GM18502 (cell line): ENCODE results near the gene PTPRE.

Experiments used
- ATAC-seq: cut with Tn5 transposase; IDR thresholded peaks from one replicate; pipeline ENCODE4 v1.9.1; 2021; ENCODE audit warnings: mild to moderate bottlenecking; ENCODE audit not compliant: unreplicated experiment, poor library complexity

The PTPRE gene

DNA sequence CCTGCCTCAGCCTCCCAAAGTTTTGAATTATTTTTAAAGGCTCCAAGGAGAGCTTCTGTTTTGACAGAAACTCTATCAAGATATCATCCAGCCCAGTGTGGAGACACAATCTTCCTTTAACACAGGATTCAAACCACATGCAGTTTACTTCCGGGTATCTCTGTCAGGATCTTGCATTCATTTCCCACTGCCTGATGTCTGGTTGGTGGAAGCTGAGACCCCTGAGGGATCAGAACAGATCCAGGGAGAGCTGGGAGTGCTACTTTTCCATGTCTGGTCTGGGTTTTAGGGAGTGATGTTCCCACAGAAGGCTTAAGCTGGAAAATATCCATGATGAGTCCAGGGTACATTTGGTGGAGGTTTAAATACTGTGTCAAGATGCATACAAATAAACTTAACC, 16.7 kb downstream of the PTPRE start:
- no peak for ATAC-seq

DNA sequence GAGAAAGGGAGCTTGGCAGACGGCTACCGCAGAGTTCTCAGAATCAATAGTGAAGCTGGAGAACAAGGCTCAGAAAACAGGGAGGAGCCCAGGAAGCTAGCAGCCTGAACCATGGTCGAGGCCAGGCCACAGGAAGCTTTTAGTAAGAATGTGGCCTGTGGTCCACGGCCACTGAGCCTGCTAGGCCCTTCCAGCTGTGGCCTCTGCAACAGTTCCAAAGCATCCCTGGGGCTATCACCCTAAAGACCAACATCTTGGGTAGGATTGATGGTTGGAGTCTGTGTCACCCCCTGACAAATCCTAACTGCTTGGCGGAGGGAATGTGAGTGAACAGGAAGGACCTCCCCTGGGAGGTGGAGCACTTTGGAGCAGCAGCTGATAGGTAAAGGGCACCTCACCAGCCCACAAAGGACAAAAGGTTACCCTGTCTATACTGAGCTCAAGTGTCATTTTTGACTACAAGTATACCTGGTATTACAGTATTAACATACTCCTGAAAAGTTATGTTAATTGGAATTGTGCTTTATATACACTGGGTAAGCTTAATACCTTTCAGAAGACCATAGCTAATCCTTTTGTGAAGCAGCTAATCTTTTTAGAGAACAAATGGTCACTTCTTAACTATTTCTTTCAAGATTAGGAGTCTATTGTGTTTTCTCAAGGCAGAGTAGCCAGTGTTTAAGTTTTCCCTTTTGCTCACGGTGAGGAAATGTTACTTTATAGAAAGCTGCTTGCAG, 18.7 kb downstream of the PTPRE start:
- ATAC-seq, result no peak

DNA sequence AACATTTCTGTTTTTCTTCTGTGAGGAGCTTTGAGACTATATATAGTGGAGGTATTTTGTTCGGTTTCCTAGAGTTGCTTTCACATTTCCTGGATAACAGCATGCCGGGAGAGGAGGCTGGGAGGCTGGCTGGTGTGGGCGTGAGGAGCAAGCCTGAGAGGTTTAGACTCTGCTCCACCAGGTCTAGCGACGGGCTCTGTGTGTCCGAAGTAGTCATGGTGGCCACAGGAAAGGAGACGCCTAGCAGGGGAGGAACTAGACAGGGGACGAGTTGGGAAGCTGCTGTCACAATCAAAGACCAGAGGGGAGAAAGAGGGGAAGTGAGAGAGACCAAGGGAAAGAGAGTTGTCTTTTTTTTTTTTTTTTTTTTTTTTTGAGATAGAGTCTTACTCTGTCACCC, 19.6 kb downstream of the PTPRE start:
- ATAC-seq, result no peak

- ATAC-seq, result no peak
Observed at GRCh38 chr10:127928021-127928806, 21.3 kb downstream of the PTPRE start.

DNA sequence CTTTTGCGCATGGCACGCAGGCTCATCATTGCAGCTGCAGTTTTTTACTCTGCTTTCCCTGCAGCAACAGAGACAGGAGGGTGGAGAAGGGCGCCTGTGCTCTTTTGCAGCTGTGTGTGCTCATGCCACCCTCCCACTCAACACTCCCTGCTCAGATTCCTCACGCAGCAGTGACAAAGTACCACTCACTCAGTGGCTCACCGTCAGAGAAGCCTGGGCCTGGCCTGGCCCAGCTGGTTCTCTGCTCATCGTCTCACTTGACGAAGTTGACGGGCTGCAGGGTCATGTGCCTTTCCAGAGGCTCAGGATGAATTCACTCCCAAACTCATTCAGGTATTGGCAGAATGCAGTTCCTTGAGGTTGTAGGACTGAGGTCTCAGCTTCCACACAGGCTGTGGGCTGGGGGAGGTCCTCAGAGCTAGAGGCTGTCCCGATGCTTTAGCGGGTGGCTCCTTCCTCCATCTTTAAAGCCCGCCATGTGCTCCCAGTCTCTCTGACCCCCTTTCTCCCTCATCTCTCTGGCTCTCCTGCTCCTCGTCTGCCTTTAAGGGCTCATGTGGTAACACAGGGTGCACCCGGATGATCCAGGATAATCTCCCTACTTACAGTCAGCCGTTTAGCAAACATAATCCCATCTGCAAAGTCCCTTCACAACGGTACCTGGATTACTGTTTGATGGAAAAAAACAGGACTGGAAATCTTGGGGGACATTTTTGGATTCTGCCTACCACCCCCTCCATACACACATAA, 25.8 kb downstream of the PTPRE start:
- ATAC-seq, result no peak

DNA sequence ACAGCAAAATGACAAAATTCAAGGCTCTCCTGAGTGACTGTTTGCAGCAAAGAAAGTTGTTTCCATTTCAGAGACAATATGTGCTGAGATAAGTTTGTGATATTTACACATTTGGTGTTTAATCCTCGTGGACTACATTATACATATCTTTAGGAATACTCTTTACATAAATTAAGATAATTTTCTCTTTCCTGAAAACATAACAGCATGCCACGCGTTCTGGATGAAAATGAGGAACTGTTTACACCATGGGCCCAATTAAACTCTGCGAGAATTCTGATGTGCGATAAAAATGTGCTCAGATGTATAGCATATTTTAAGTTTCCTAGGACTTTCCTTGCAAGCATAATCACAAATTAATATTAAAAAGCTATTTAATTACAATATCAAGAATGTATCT, 26.4 kb downstream of the PTPRE start:
- ATAC-seq, result no peak

- ATAC-seq, result no peak
Observed at GRCh38 chr10:127934383-127934782, 27.5 kb downstream of the PTPRE start.

- no peak for ATAC-seq
Observed at GRCh38 chr10:127935071-127935561, 28.2 kb downstream of the PTPRE start.

DNA sequence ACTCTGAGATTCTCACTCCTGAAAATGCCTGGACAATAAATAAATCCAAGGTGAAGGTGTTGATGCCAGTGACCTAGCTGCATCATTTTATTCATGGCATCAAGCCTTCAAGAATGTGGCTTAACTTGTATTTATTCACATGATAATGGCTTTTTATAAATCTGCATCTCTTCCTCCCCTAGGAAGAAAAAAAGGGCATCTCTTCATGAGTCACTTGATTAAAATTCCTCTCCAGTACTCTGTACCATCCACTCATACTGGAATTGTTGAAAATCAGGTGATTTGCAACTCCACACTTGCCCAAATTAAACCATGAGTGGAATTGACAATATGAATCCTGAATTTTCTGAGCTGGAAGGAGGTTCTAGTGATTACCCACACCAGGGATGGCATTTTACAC, 30.2 kb downstream of the PTPRE start:
- no peak for ATAC-seq

DNA sequence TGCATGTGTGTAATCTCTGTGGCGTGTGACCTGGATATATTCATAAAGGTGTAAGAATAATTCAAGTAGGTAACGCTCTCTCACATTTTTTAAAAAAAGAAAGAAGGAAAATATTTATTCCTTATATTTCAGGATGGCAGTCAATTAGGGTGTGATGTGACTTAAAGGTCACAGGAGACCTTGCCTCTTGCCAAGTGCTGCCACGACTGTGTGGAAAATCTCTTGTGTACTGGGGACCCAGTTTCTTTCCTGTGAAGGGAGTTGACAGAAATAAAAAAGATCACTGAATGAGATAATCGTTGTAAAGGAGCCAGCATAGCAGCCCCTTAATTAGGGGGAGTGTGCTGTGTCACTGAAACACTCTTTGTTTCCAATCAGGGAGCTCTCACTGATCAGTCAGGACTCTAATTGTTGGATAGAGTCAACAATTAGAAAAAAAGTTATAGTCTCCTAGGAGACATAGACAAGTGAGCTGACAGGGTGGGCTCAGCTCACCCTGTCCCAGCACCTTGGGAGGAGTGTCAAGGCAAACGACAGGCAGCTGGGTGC, 31.1 kb downstream of the PTPRE start:
- no peak for ATAC-seq

DNA sequence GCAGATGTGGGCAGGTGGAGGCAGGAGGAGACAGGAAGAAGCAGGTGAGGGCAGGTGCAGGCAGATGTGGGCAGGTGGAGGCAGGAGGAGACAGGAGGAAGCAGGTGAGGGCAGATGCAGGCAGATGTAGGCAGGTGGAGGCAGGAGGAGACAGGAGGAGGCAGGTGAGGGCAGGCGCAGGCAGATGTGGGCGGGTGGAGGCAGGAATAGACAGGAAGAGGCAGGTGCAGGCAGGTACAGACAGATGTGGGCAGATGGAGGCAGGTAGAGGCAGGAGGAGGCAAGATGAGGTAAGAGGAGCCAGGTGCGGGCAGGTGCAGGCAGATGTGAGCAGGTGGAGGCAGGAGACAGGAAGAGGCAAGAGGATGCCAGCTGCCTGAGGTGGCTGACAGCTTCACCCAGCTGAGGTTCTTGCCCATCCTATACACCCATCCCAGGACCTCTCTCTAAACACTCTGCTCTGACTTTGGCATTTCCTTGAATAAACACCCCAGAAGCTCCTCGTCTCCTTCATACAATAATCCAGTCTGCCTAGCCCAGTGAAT, 33.0 kb downstream of the PTPRE start:
- no peak for ATAC-seq

- no peak for ATAC-seq
Observed at GRCh38 chr10:127940866-127941640, 34.1 kb downstream of the PTPRE start.

DNA sequence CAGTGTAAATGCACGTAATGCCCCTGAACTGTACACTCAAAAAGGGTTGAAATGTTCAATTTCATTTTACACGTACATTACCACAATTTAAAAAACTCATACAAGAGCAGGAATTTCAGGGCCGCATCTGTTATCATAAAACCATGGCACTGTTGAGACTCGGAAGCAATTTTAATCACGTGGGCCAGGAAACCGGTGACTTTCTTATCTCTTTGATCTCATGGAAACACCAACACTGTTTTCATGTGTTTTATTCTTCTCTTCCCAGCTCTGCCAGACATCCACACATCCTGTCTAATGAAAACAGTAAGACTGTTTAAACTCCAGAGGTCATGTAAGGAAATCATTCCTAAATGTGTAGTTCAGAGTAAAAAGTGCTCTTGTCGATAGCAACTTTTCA, 35.9 kb downstream of the PTPRE start:
- ATAC-seq, result no peak

- no peak for ATAC-seq
Observed at GRCh38 chr10:127943336-127943910, 36.5 kb downstream of the PTPRE start.

- no peak for ATAC-seq
Observed at GRCh38 chr10:127944256-127944655, 37.4 kb downstream of the PTPRE start.

GRCh38 chr10:127945341-127945758, 38.4 kb downstream of the PTPRE start:
- ATAC-seq, result no peak

GRCh38 chr10:127945948-127946711, 39.2 kb downstream of the PTPRE start:
- ATAC-seq, result no peak

GRCh38 chr10:127947211-127947610, 40.3 kb downstream of the PTPRE start:
- ATAC-seq, result no peak

- ATAC-seq, result no peak
Observed at GRCh38 chr10:127948791-127949190, 41.9 kb downstream of the PTPRE start.
